ENCODE measurements around the gene ZNF503. TPM values are rescaled to one million over a fixed set of nuclear protein-coding genes. Genes with fewer than 3 reads are reported as not detected.

ZNF503 gene
- polyA plus RNA-seq, 4 donors: 2.0 to 17.2 (median 8.9) TPM

GRCh38 chr10:75397496-75398199 is 3.9 kb downstream of the ZNF503 start:
- Histone ChIP-seq H3K4me3 (ENCODE audit: low read depth in 1 of 3, low read length in 3 of 3) (peak overlapping the region in 2 of 3 donors; percentile 52 to 99), H3K27me3 (ENCODE audit: control insufficient read depth in 3 of 3, insufficient read depth in 3 of 3, low read length in 3 of 3) (peaks cover 0 to 17% (median 0%) of the 10 kb centered on the region in 3 donors), H3K36me3 (ENCODE audit: control insufficient read depth in 3 of 3, insufficient read depth in 2 of 3, low read depth in 1 of 3, low read length in 3 of 3) (peaks cover 0 to 35% (median 0%) of the 10 kb centered on the region in 3 donors), H3K9me3 (ENCODE audit: control insufficient read depth in 2 of 2, insufficient read depth in 1 of 2, low read depth in 1 of 2, low read length in 1 of 2) (no peaks in the 10 kb centered on the region), H3K27ac (ENCODE audit: low read depth in 1 of 3, low read length in 2 of 3) (peak overlapping the region; percentile 52 to 88 (median 64)), H3K4me1 (ENCODE audit: control insufficient read depth in 3 of 3, insufficient read depth in 2 of 3, low read depth in 1 of 3, low read length in 2 of 3) (peaks cover 0 to 13% (median 0%) of the 10 kb centered on the region in 3 donors)
- WGBS, 3 donors: 18 to 51% (median 42%) methylated on average over 19 of the region's 19 CpGs
- FAIRE-seq: no peak
- DNase-seq: peak; percentile 21 to 27

GRCh38 chr10:75396631-75397495 is 4.7 kb downstream of the ZNF503 start:
- no peaks in the 10 kb centered on the region for H3K9me3 ChIP-seq (ENCODE audit: control insufficient read depth in 2 of 2, insufficient read depth in 1 of 2, low read depth in 1 of 2, low read length in 1 of 2)
- FAIRE-seq (no peak), DNase-seq (peak; percentile 52 to 74)
- peaks cover 0 to 17% (median 0%) of the 10 kb centered on the region in 3 donors for H3K27me3 ChIP-seq (ENCODE audit: control insufficient read depth in 3 of 3, insufficient read depth in 3 of 3, low read length in 3 of 3)
- peaks cover 0 to 35% (median 0%) of the 10 kb centered on the region in 3 donors for H3K36me3 ChIP-seq (ENCODE audit: control insufficient read depth in 3 of 3, insufficient read depth in 2 of 3, low read depth in 1 of 3, low read length in 3 of 3)
- peak overlapping the region; percentile 52 to 88 (median 86) for H3K27ac ChIP-seq (ENCODE audit: low read depth in 1 of 3, low read length in 2 of 3)
- H3K4me1 ChIP-seq (ENCODE audit: control insufficient read depth in 3 of 3, insufficient read depth in 2 of 3, low read depth in 1 of 3, low read length in 2 of 3): peaks cover 0 to 13% (median 0%) of the 10 kb centered on the region in 3 donors
- H3K4me3 ChIP-seq (ENCODE audit: low read depth in 1 of 3, low read length in 3 of 3): peak overlapping the region; percentile 26 to 57 (median 52)
- WGBS, 3 donors: 5 to 16% (median 14%) methylated on average over 52 to 71 of the region's 71 CpGs

- DNase-seq (peak; percentile 65 to 72), FAIRE-seq (no peak)
- Histone ChIP-seq H3K36me3 (ENCODE audit: control insufficient read depth in 3 of 3, insufficient read depth in 2 of 3, low read depth in 1 of 3, low read length in 3 of 3) (peaks cover 0 to 35% (median 0%) of the 10 kb centered on the region in 3 donors), H3K27me3 (ENCODE audit: control insufficient read depth in 3 of 3, insufficient read depth in 3 of 3, low read length in 3 of 3) (peaks cover 0 to 17% (median 0%) of the 10 kb centered on the region in 3 donors), H3K4me1 (ENCODE audit: control insufficient read depth in 3 of 3, insufficient read depth in 2 of 3, low read depth in 1 of 3, low read length in 2 of 3) (peaks cover 0 to 13% (median 0%) of the 10 kb centered on the region in 3 donors), H3K9me3 (ENCODE audit: control insufficient read depth in 2 of 2, insufficient read depth in 1 of 2, low read depth in 1 of 2, low read length in 1 of 2) (no peaks in the 10 kb centered on the region), H3K27ac (ENCODE audit: low read depth in 1 of 3, low read length in 2 of 3) (peak overlapping the region; percentile 52 to 88 (median 86)), H3K4me3 (ENCODE audit: low read depth in 1 of 3, low read length in 3 of 3) (peak overlapping the region in 2 of 3 donors; percentile 52 to 57)
- WGBS, 3 donors: 9 to 22% (median 18%) methylated on average over 50 to 65 of the region's 65 CpGs
Observed at GRCh38 chr10:75395932-75396630, 5.5 kb downstream of the ZNF503 start.

GRCh38 chr10:75395066-75395931 is 6.3 kb downstream of the ZNF503 start:
- FAIRE-seq: no peak
- H3K27me3 ChIP-seq (ENCODE audit: control insufficient read depth in 3 of 3, insufficient read depth in 3 of 3, low read length in 3 of 3): peaks cover 0 to 17% (median 0%) of the 10 kb centered on the region in 3 donors
- 9 to 16% (median 13%) methylated on average over 61 to 64 of the region's 64 CpGs for WGBS, 3 donors
- H3K4me3 ChIP-seq (ENCODE audit: low read depth in 1 of 3, low read length in 3 of 3): peak overlapping the region in 2 of 3 donors; percentile 52 to 57
- peak overlapping the region; percentile 52 to 88 (median 86) for H3K27ac ChIP-seq (ENCODE audit: low read depth in 1 of 3, low read length in 2 of 3)
- H3K4me1 ChIP-seq (ENCODE audit: control insufficient read depth in 3 of 3, insufficient read depth in 2 of 3, low read depth in 1 of 3, low read length in 2 of 3): peaks cover 0 to 13% (median 0%) of the 10 kb centered on the region in 3 donors
- H3K36me3 ChIP-seq (ENCODE audit: control insufficient read depth in 3 of 3, insufficient read depth in 2 of 3, low read depth in 1 of 3, low read length in 3 of 3): peaks cover 0 to 35% (median 0%) of the 10 kb centered on the region in 3 donors
- DNase-seq: peak; percentile 67 to 80
- no peaks in the 10 kb centered on the region for H3K9me3 ChIP-seq (ENCODE audit: control insufficient read depth in 2 of 2, insufficient read depth in 1 of 2, low read depth in 1 of 2, low read length in 1 of 2)

- DNase-seq (no peak), FAIRE-seq (no peak)
- Histone ChIP-seq H3K9me3 (ENCODE audit: control insufficient read depth in 2 of 2, insufficient read depth in 1 of 2, low read depth in 1 of 2, low read length in 1 of 2) (no peaks in the 10 kb centered on the region), H3K4me1 (ENCODE audit: control insufficient read depth in 3 of 3, insufficient read depth in 2 of 3, low read depth in 1 of 3, low read length in 2 of 3) (peaks cover 0 to 13% (median 0%) of the 10 kb centered on the region in 3 donors), H3K4me3 (ENCODE audit: low read depth in 1 of 3, low read length in 3 of 3) (no peak overlapping the region), H3K27me3 (ENCODE audit: control insufficient read depth in 3 of 3, insufficient read depth in 3 of 3, low read length in 3 of 3) (peaks cover 0 to 17% (median 0%) of the 10 kb centered on the region in 3 donors), H3K27ac (ENCODE audit: low read depth in 1 of 3, low read length in 2 of 3) (no peak overlapping the region), H3K36me3 (ENCODE audit: control insufficient read depth in 3 of 3, insufficient read depth in 2 of 3, low read depth in 1 of 3, low read length in 3 of 3) (peaks cover 0 to 25% (median 0%) of the 10 kb centered on the region in 3 donors)
- WGBS, 3 donors: 90 to 92% (median 92%) methylated on average over 7 of the region's 7 CpGs
Observed at GRCh38 chr10:75394221-75394620, 7.3 kb downstream of the ZNF503 start.

- FAIRE-seq: no peak
Observed at GRCh38 chr10:75392744-75393143, 8.8 kb downstream of the ZNF503 start.

GRCh38 chr10:75392271-75392670 is 9.3 kb downstream of the ZNF503 start:
- FAIRE-seq: no peak
- no peak for DNase-seq
- peaks cover 0 to 13% (median 0%) of the 10 kb centered on the region in 3 donors for H3K36me3 ChIP-seq (ENCODE audit: control insufficient read depth in 3 of 3, insufficient read depth in 2 of 3, low read depth in 1 of 3, low read length in 3 of 3)

More at GRCh38 chr10:75392744-75393143, 8.8 kb downstream of the ZNF503 start:
- Histone ChIP-seq H3K9me3 (ENCODE audit: control insufficient read depth in 2 of 2, insufficient read depth in 1 of 2, low read depth in 1 of 2, low read length in 1 of 2) (peaks cover 0 to 2% of the 10 kb centered on the region in 2 donors), H3K4me1 (ENCODE audit: control insufficient read depth in 3 of 3, insufficient read depth in 2 of 3, low read depth in 1 of 3, low read length in 2 of 3) (peaks cover 0 to 13% (median 0%) of the 10 kb centered on the region in 3 donors), H3K36me3 (ENCODE audit: control insufficient read depth in 3 of 3, insufficient read depth in 2 of 3, low read depth in 1 of 3, low read length in 3 of 3) (peaks cover 0 to 16% (median 0%) of the 10 kb centered on the region in 3 donors), H3K27ac (ENCODE audit: low read depth in 1 of 3, low read length in 2 of 3) (no peak overlapping the region), H3K4me3 (ENCODE audit: low read depth in 1 of 3, low read length in 3 of 3) (no peak overlapping the region), H3K27me3 (ENCODE audit: control insufficient read depth in 3 of 3, insufficient read depth in 3 of 3, low read length in 3 of 3) (peaks cover 0 to 17% (median 0%) of the 10 kb centered on the region in 3 donors)
- DNase-seq: no peak

More at GRCh38 chr10:75392271-75392670, 9.3 kb downstream of the ZNF503 start:
- Histone ChIP-seq H3K27ac (ENCODE audit: low read depth in 1 of 3, low read length in 2 of 3) (no peak overlapping the region), H3K4me1 (ENCODE audit: control insufficient read depth in 3 of 3, insufficient read depth in 2 of 3, low read depth in 1 of 3, low read length in 2 of 3) (peaks cover 0 to 13% (median 0%) of the 10 kb centered on the region in 3 donors), H3K9me3 (ENCODE audit: control insufficient read depth in 2 of 2, insufficient read depth in 1 of 2, low read depth in 1 of 2, low read length in 1 of 2) (peaks cover 0 to 2% of the 10 kb centered on the region in 2 donors), H3K27me3 (ENCODE audit: control insufficient read depth in 3 of 3, insufficient read depth in 3 of 3, low read length in 3 of 3) (peaks cover 0 to 17% (median 0%) of the 10 kb centered on the region in 3 donors), H3K4me3 (ENCODE audit: low read depth in 1 of 3, low read length in 3 of 3) (no peak overlapping the region)
- WGBS, 3 donors: 80 to 92% (median 91%) methylated on average over 2 of the region's 2 CpGs

Data from small intestine (tissue), 7 donors.